ENCODE results near the gene GAS2L3. TPM values are rescaled to one million over a fixed set of nuclear protein-coding genes. Genes with fewer than 3 reads are reported as not detected.

GAS2L3 gene
- total and polyA plus RNA-seq, 2 of the 13 experiments (the other 11 are each of a cell fraction or from before 2014, with no cell fraction given), result 7.0 to 20.8 TPM

- TF ChIP-seq KIAA2018 (CRISPR knock-in tag; IDR thresholded peaks at IDR 0.05; ENCODE audit: borderline replicate concordance), result peak; percentile 41; the same call in 1 of the 2 replicates
- TF ChIP-seq ARID5B (CRISPR knock-in tag; IDR thresholded peaks at IDR 0.05), result peak; percentile 68
- peak; percentile 85; the same call in 1 of the 2 replicates for TF ChIP-seq ZNF543 (CRISPR knock-in tag; IDR thresholded peaks at IDR 0.05)
- TF ChIP-seq POLR2AphosphoS2 (IDR thresholded peaks at IDR 0.05; ENCODE audit: low read depth, low read length), result no peak
- no peak for TF ChIP-seq MAFK (conservative IDR thresholded peaks at IDR 0.05 in 1 of 2, IDR thresholded peaks at IDR 0.05 in 1 of 2; ENCODE audit: low read length in 2 of 2)
- TF ChIP-seq ZNF678 (CRISPR knock-in tag; IDR thresholded peaks at IDR 0.05), result peak; percentile 75; the same call in 1 of the 2 replicates
- no peak for TF ChIP-seq ZBTB21 (CRISPR knock-in tag; IDR thresholded peaks at IDR 0.05)
- TF ChIP-seq ZNF44 (CRISPR knock-in tag; IDR thresholded peaks at IDR 0.05), result peak; percentile 73; the same call in 1 of the 2 replicates
- no peak for TF ChIP-seq FOXA1 (IDR thresholded peaks at IDR 0.05)
- TF ChIP-seq FOXA1 (CRISPR knock-in tag; IDR thresholded peaks at IDR 0.05), result peak; percentile 17; the same call in 1 of the 2 replicates
- TF ChIP-seq JUN (CRISPR knock-in tag; IDR thresholded peaks at IDR 0.05), result 0 out of 2 replicates have a peak, but pooled peaks have one; percentile 45
- peak; percentile 77; the same call in 1 of the 2 replicates for TF ChIP-seq ZNF431 (CRISPR knock-in tag; IDR thresholded peaks at IDR 0.05; ENCODE audit: borderline replicate concordance, low read depth)
- TF ChIP-seq CHD2 (IDR thresholded peaks at IDR 0.05; ENCODE audit: low read depth, low read length), result no peak
- TF ChIP-seq PLSCR1 (CRISPR knock-in tag; IDR thresholded peaks at IDR 0.05; ENCODE audit: borderline replicate concordance), result 0 out of 2 replicates have a peak, but pooled peaks have one; percentile 44
Measured at GRCh38 chr12:100573292-100574186, at the start of gene GAS2L3 (continued).
